CD14-positive monocyte (primary cell): Measurements from ENCODE around the gene CWC25. TPM values are rescaled to one million over a fixed set of nuclear protein-coding genes. Genes with fewer than 3 reads are reported as not detected.

Experiments used
- DNase-seq, 3 donors: peaks; one replicate each; pipeline ENCODE4 v3.0.0-alpha.2; 2011 to 2022
- H2AFZ ChIP-seq: 2 replicates; pipeline ENCODE4 v1.6.0; 2012; ENCODE audit warnings: mild to moderate bottlenecking, low read depth, low read length, inconsistent platforms; ENCODE audit not compliant: insufficient read depth, poor library complexity, severe bottlenecking
- H3K27ac ChIP-seq, 2 donors: 1 replicate in 1 of 2; 2 replicates in 1 of 2; pipeline ENCODE4 v1.5.1; 2012 to 2013; ENCODE audit warnings: low read length in 2 of 2, control low read depth in 1 of 2, inconsistent platforms in 1 of 2, low read depth in 1 of 2, mild to moderate bottlenecking in 1 of 2
- H3K27me3 ChIP-seq, 2 donors: one replicate each; pipeline versions ENCODE4 v1.6.0 to v1.6.1; 2011 to 2013; ENCODE audit warnings: low read length in 2 of 2; ENCODE audit not compliant: control insufficient read depth in 2 of 2, insufficient read depth in 2 of 2
- H3K36me3 ChIP-seq, 2 donors: replicated peaks in 1 of 2; 1 replicate in 1 of 2; 2 replicates in 1 of 2; pipeline versions ENCODE4 v1.5.1 to v1.6.1; 2012 to 2013; ENCODE audit warnings: low read length in 2 of 2, control low read depth in 1 of 2, inconsistent platforms in 1 of 2, mild to moderate bottlenecking in 1 of 2; ENCODE audit not compliant: insufficient read depth in 2 of 2, control insufficient read depth in 1 of 2
- H3K4me1 ChIP-seq, 2 donors: 1 replicate in 1 of 2; 2 replicates in 1 of 2; pipeline versions ENCODE4 v1.5.1 to v1.6.1; 2012 to 2013; ENCODE audit warnings: low read length in 2 of 2, control low read depth in 1 of 2, inconsistent platforms in 1 of 2, mild to moderate bottlenecking in 1 of 2, moderate library complexity in 1 of 2; ENCODE audit not compliant: insufficient read depth in 2 of 2, control insufficient read depth in 1 of 2
- H3K4me2 ChIP-seq: replicated peaks from 2 replicates; pipeline ENCODE3; 2012; ENCODE audit warnings: low read length, moderate library complexity, mild to moderate bottlenecking; ENCODE audit not compliant: poor library complexity, severe bottlenecking; ENCODE audit errors: extremely low read depth
- H3K4me3 ChIP-seq, 3 experiments: fragments of 200-600 bp in 1 of 3; sonication (generic) in 1 of 3; replicated peaks in 1 of 3; 1 replicate in 2 of 3; 2 replicates in 1 of 3; pipeline ENCODE4 v1.5.1; 2011 to 2013; ENCODE audit warnings: low read length in 3 of 3, mild to moderate bottlenecking in 3 of 3, control low read depth in 2 of 3, low read depth in 2 of 3, inconsistent platforms in 1 of 3, moderate library complexity in 1 of 3
- H3K79me2 ChIP-seq: 2 replicates; pipeline ENCODE4 v1.6.0; 2012; ENCODE audit warnings: mild to moderate bottlenecking, control low read depth, inconsistent platforms, low read length, moderate library complexity; ENCODE audit not compliant: insufficient read depth
- H3K9ac ChIP-seq: 2 replicates; pipeline ENCODE4 v1.6.0; 2017; ENCODE audit warnings: low read length, mild to moderate bottlenecking; ENCODE audit not compliant: insufficient read depth, poor library complexity, severe bottlenecking
- H3K9me3 ChIP-seq, 2 donors: replicated peaks in 1 of 2; 1 replicate in 1 of 2; 2 replicates in 1 of 2; pipeline versions ENCODE4 v1.5.1 to v1.6.1; 2012 to 2013; ENCODE audit warnings: low read length in 2 of 2, control low read depth in 1 of 2; ENCODE audit not compliant: control insufficient read depth in 1 of 2, insufficient read depth in 1 of 2
- H4K20me1 ChIP-seq: 2 replicates; pipeline ENCODE4 v1.6.0; 2012; ENCODE audit warnings: mild to moderate bottlenecking, low read length, control low read depth, moderate library complexity; ENCODE audit not compliant: insufficient read depth
- H3K27ac Mint-ChIP-seq, 7 donors: one replicate each; pipeline ENCODE4 v1.8.0; 2020; ENCODE audit warnings: mild to moderate bottlenecking in 7 of 7, mixed read lengths in 7 of 7, moderate library complexity in 6 of 7, inconsistent platforms in 2 of 7
- H3K27me3 Mint-ChIP-seq, 3 donors: one replicate each; pipeline ENCODE4 v1.8.0; 2021 to 2022; ENCODE audit warnings: low read depth in 3 of 3, mild to moderate bottlenecking in 3 of 3, mixed read lengths in 3 of 3, moderate library complexity in 3 of 3, inconsistent platforms in 1 of 3
- H3K36me3 Mint-ChIP-seq, 2 donors: one replicate each; pipeline ENCODE4 v1.8.0; 2020; ENCODE audit warnings: mixed read lengths in 2 of 2, inconsistent platforms in 1 of 2, mild to moderate bottlenecking in 1 of 2
- H3K4me1 Mint-ChIP-seq: one replicate; pipeline ENCODE4 v1.8.0; 2020; ENCODE audit warnings: mild to moderate bottlenecking, mixed read lengths
- H3K4me3 Mint-ChIP-seq, 2 donors: one replicate each; pipeline ENCODE4 v1.8.0; 2020; ENCODE audit warnings: mild to moderate bottlenecking in 2 of 2, mixed read lengths in 2 of 2, moderate library complexity in 1 of 2
- H3K9me3 Mint-ChIP-seq, 7 donors: one replicate each; pipeline ENCODE4 v1.8.0; 2020 to 2022; ENCODE audit warnings: mixed read lengths in 7 of 7, mild to moderate bottlenecking in 6 of 7, moderate library complexity in 6 of 7, inconsistent platforms in 2 of 7
- CTCF ChIP-seq: fragments of 200-600 bp; IDR thresholded peaks from one replicate; pipeline ENCODE4 v1.8.0; 2022; ENCODE audit warnings: antibody characterized with exemption, mild to moderate bottlenecking
- WGBS: methylation state at CpG from one replicate; pipeline ENCODE4 v1.1.5; 2013; ENCODE audit warnings: missing lambda C conversion rate; ENCODE audit not compliant: insufficient coverage; 5-methylcytosine and 5-hydroxymethylcytosine counted together
- intact Hi-C, 2 donors: fragments of 100-400 bp; cut with micrococcal nuclease; formaldehyde crosslinking; loops; one replicate each; pipeline versions ENCODE4 v1.15.0 to v1.15.1; 2023
- polyA plus RNA-seq, 3 donors: library from polyadenylated mRNA; depleted of rRNA in 1 of 3; unstranded in 2 of 3; stranded (reverse) in 1 of 3; fragments of 300-500 nt in 2 of 3; fragments of >200 nt in 1 of 3; fragmentation: Illumina TruSeq in 2 of 3; gene quantifications; 1 replicate in 2 of 3; 2 replicates in 1 of 3; pipeline ENCODE4 v1.2.3, GENCODE V29; 2012 to 2021
- small RNA-seq: library from RNA; depleted of rRNA; stranded (forward); fragments of <200 nt; gene quantifications from one replicate; pipeline ENCODE3, GENCODE V24; 2012; ENCODE audit warnings: low read depth; ENCODE audit not compliant: insufficient read length

The CWC25 gene
- polyA plus RNA-seq, 3 donors, result 7.5 to 63.2 (median 8.4) TPM

GRCh38 chr17:38751144-38751807 is 73.8 kb downstream of the CWC25 start:
- H2AFZ ChIP-seq, result peak overlapping the region; percentile 75
- 6% methylated on average over 3 of the region's 10 CpGs for WGBS
- peaks cover 34% of the 10 kb centered on the region for H3K79me2 ChIP-seq
- TF ChIP-seq CTCF, result no peak
- H3K9ac ChIP-seq, result peak overlapping the region; percentile 82
- peak overlapping the region; percentile 94 for H3K4me2 ChIP-seq
- H4K20me1 ChIP-seq, result peaks cover 23% of the 10 kb centered on the region
- Mint-ChIP-seq H3K36me3 (peaks cover 22 to 29% of the 10 kb centered on the region in 2 donors), H3K9me3 (peaks cover 0 to 20% (median 4%) of the 10 kb centered on the region in 7 donors), H3K27ac (peak overlapping the region; percentile 11 to 100 (median 98)), H3K27me3 (peaks cover 33 to 50% (median 41%) of the 10 kb centered on the region in 3 donors), H3K4me1 (peaks cover 59% of the 10 kb centered on the region), H3K4me3 (peak overlapping the region; percentile 94 to 98)
- H3K27me3 ChIP-seq, result peaks cover 21 to 46% of the 10 kb centered on the region in 2 donors
- H3K4me3 ChIP-seq, result peak overlapping the region; percentile 38 to 99 (median 98)
- no peaks in the 10 kb centered on the region for H3K9me3 ChIP-seq
- H3K36me3 ChIP-seq, result peaks cover 17 to 20% of the 10 kb centered on the region in 2 donors
- H3K27ac ChIP-seq, result peak overlapping the region; percentile 97 to 98
- DNase-seq, result no peak
- peaks cover 65 to 72% of the 10 kb centered on the region in 2 donors for H3K4me1 ChIP-seq
- intact Hi-C loops, result loop anchor here (5.0 to 10.0 kb wide), 2 partner anchors 54 to 74 kb away; no protein-coding TSS in a partner anchor

Small RNAs within 50 kb of the gene (small RNA-seq; reads per million reads assigned to genes)
- gene MIR4727 (not detected), gene RNU6-866P (not detected), gene SNORA21 (not detected), gene SNORA21B (not detected)

Other genes starting within 250 kb of the CWC25 start
- gene SRCIN1, start 219.4 kb downstream of the CWC25 start, polyA plus RNA-seq, result under 1 TPM in 1 of 3 donors, not detected in 2; 0.01 TPM
- gene EPOP, start 150.4 kb downstream of the CWC25 start, polyA plus RNA-seq, result under 1 TPM in 1 of 3 donors, not detected in 2; 0.63 TPM
- 10 to 100 TPM in 1 of 3 donors, under 1 TPM in 2; 0.72 to 55.4 (median 0.82) TPM for gene MLLT6, start 120.0 kb downstream of the CWC25 start, polyA plus RNA-seq
- gene CISD3, start 95.0 kb downstream of the CWC25 start, polyA plus RNA-seq, result 10 to 100 TPM in 2 of 3 donors, 1 to 10 TPM in 1; 7.1 to 61.2 (median 53.4) TPM
- under 1 TPM in 1 of 3 donors, not detected in 2; 0.60 TPM for gene PCGF2, start 77.0 kb downstream of the CWC25 start, polyA plus RNA-seq
- gene PSMB3, start 72.6 kb downstream of the CWC25 start, polyA plus RNA-seq, result 100 to 1,000 TPM; 315 to 689 (median 625) TPM
- gene PIP4K2B, start 25.8 kb downstream of the CWC25 start, polyA plus RNA-seq, result 10 to 100 TPM in 1 of 3 donors, 1 to 10 TPM in 2; 4.4 to 20.2 (median 4.6) TPM
- 1,000 to 10,000 TPM in 1 of 3 donors, 100 to 1,000 TPM in 2; 561 to 1,701 (median 618) TPM for gene RPL23, start 28.4 kb upstream of the CWC25 start, polyA plus RNA-seq
- gene LASP1, start 44.7 kb upstream of the CWC25 start, polyA plus RNA-seq, result 10 to 100 TPM; 55.9 to 93.7 (median 70.6) TPM
- not detected for gene FBXO47, start 142.1 kb upstream of the CWC25 start, polyA plus RNA-seq